Measurements from ENCODE around the gene MRPS5.

MRPS5 gene

GRCh38 chr2:95158441-95158840 is 36.8 kb upstream of the MRPS5 start:
- no peaks in the 10 kb centered on the region for H4K20me1 ChIP-seq (ENCODE audit: insufficient read depth, low read length)
- H2AFZ ChIP-seq (ENCODE audit: low read depth, low read length): no peak overlapping the region
- H3K9ac ChIP-seq (ENCODE audit: low read depth, low read length): peak overlapping the region; percentile 61
- H3K36me3 ChIP-seq (ENCODE audit: insufficient read depth, low read length): peaks cover 16% of the 10 kb centered on the region; the same call in 1 of the 2 replicates
- H3K27me3 ChIP-seq (ENCODE audit: insufficient read depth, low read length, poor library complexity): no peaks in the 10 kb centered on the region
- H3K27ac ChIP-seq (ENCODE audit: low read length): peak overlapping the region; percentile 48; the same call in 1 of the 2 replicates
- H3K4me3 ChIP-seq (ENCODE audit: low read depth in 1 of 2, low read length in 2 of 2): peak overlapping the region in 1 of 2 experiments; percentile 58; a peak in 2 of 4 replicates
- H3K4me2 ChIP-seq (ENCODE audit: insufficient read depth, low read length): peak overlapping the region; percentile 69
- no peak for DNase-seq
- no peak for TF ChIP-seq CTCF (IDR thresholded peaks at IDR 0.05; ENCODE audit: borderline replicate concordance, extremely low read depth, low read length, poor library complexity, severe bottlenecking)
- no peak for TF ChIP-seq EZH2 (IDR thresholded peaks at IDR 0.05; ENCODE audit: borderline replicate concordance, low read depth, low read length, severe bottlenecking)
- H3K9me3 ChIP-seq (ENCODE audit: insufficient read depth, low read length, severe bottlenecking): peaks cover 2% of the 10 kb centered on the region
- no peak for ATAC-seq (ENCODE audit: insufficient read depth, low read depth)
- H3K4me1 ChIP-seq (ENCODE audit: insufficient read depth, low read length): peaks cover 24% of the 10 kb centered on the region
- no peaks in the 10 kb centered on the region for H3K79me2 ChIP-seq (ENCODE audit: insufficient read depth, low read length)

GRCh38 chr2:95149397-95149984 is 27.9 kb upstream of the MRPS5 start:
- Histone ChIP-seq H3K9me3 (ENCODE audit: insufficient read depth, low read length, severe bottlenecking) (peaks cover 67% of the 10 kb centered on the region), H3K9ac (ENCODE audit: low read depth, low read length) (no peak overlapping the region), H2AFZ (ENCODE audit: low read depth, low read length) (no peak overlapping the region), H3K27me3 (ENCODE audit: insufficient read depth, low read length, poor library complexity) (no peaks in the 10 kb centered on the region), H3K4me1 (ENCODE audit: insufficient read depth, low read length) (no peaks in the 10 kb centered on the region), H3K79me2 (ENCODE audit: insufficient read depth, low read length) (no peaks in the 10 kb centered on the region), H4K20me1 (ENCODE audit: insufficient read depth, low read length) (no peaks in the 10 kb centered on the region), H3K36me3 (ENCODE audit: insufficient read depth, low read length) (peaks cover 43% of the 10 kb centered on the region), H3K4me2 (ENCODE audit: insufficient read depth, low read length) (no peak overlapping the region), H3K27ac (ENCODE audit: low read length) (no peak overlapping the region), H3K4me3 (ENCODE audit: low read depth in 1 of 2, low read length in 2 of 2) (no peak overlapping the region)
- DNase-seq: no peak
- no peak for ATAC-seq (ENCODE audit: insufficient read depth, low read depth)
- TF ChIP-seq EZH2 (IDR thresholded peaks at IDR 0.05; ENCODE audit: borderline replicate concordance, low read depth, low read length, severe bottlenecking): no peak
- no peak for TF ChIP-seq CTCF (IDR thresholded peaks at IDR 0.05; ENCODE audit: borderline replicate concordance, extremely low read depth, low read length, poor library complexity, severe bottlenecking)

- no peak overlapping the region for H3K27ac ChIP-seq (ENCODE audit: low read length)
- peaks cover 42% of the 10 kb centered on the region for H3K9me3 ChIP-seq (ENCODE audit: insufficient read depth, low read length, severe bottlenecking)
- no peak for ATAC-seq (ENCODE audit: insufficient read depth, low read depth)
- no peaks in the 10 kb centered on the region for H3K4me1 ChIP-seq (ENCODE audit: insufficient read depth, low read length)
- no peaks in the 10 kb centered on the region for H3K79me2 ChIP-seq (ENCODE audit: insufficient read depth, low read length)
- no peak overlapping the region for H3K4me3 ChIP-seq (ENCODE audit: low read depth in 1 of 2, low read length in 2 of 2)
- no peak for TF ChIP-seq EZH2 (IDR thresholded peaks at IDR 0.05; ENCODE audit: borderline replicate concordance, low read depth, low read length, severe bottlenecking)
- TF ChIP-seq CTCF (IDR thresholded peaks at IDR 0.05; ENCODE audit: borderline replicate concordance, extremely low read depth, low read length, poor library complexity, severe bottlenecking): no peak
- H4K20me1 ChIP-seq (ENCODE audit: insufficient read depth, low read length): no peaks in the 10 kb centered on the region
- H3K36me3 ChIP-seq (ENCODE audit: insufficient read depth, low read length): no peaks in the 10 kb centered on the region
- no peak for DNase-seq
- H3K9ac ChIP-seq (ENCODE audit: low read depth, low read length): no peak overlapping the region
- no peak overlapping the region for H2AFZ ChIP-seq (ENCODE audit: low read depth, low read length)
- no peak overlapping the region for H3K4me2 ChIP-seq (ENCODE audit: insufficient read depth, low read length)
- H3K27me3 ChIP-seq (ENCODE audit: insufficient read depth, low read length, poor library complexity): no peaks in the 10 kb centered on the region
Observed at GRCh38 chr2:95143838-95144237, 22.2 kb upstream of the MRPS5 start.
